Thyroid gland (tissue), 4 donors: ENCODE results near the gene MYOM3. TPM values are rescaled to one million over a fixed set of nuclear protein-coding genes. Genes with fewer than 3 reads are reported as not detected.

ENCODE experiments used
- DNase-seq, 2 donors: peaks; one replicate each; pipeline ENCODE4 v3.0.0-alpha.2; 2019
- H3K27ac ChIP-seq, 3 donors: fragments of 200-600 bp; sonication (generic); 1 replicate in 2 of 3; 2 replicates in 1 of 3; pipeline ENCODE4 v1.5.1; 2016 to 2019; ENCODE audit warnings: mild to moderate bottlenecking in 1 of 3, moderate library complexity in 1 of 3
- H3K27me3 ChIP-seq: fragments of 200-600 bp; sonication (generic); one replicate; pipeline ENCODE4 v1.5.1; 2019
- H3K36me3 ChIP-seq, 2 donors: fragments of 200-600 bp; sonication (generic); one replicate each; pipeline ENCODE4 v1.5.1; 2016 to 2019
- H3K4me1 ChIP-seq, 2 donors: fragments of 200-600 bp; sonication (generic); one replicate each; pipeline ENCODE4 v1.5.1; 2017 to 2019
- H3K4me3 ChIP-seq, 3 donors: fragments of 200-600 bp; sonication (generic); replicated peaks in 1 of 3; 1 replicate in 2 of 3; 2 replicates in 1 of 3; pipeline ENCODE4 v1.5.1; 2016; ENCODE audit warnings: mild to moderate bottlenecking in 1 of 3
- H3K9me3 ChIP-seq: fragments of 200-600 bp; sonication (generic); one replicate; pipeline ENCODE4 v1.5.1; 2017
- POLR2A ChIP-seq, 2 donors: fragments of 450-650 bp; IDR thresholded peaks; one replicate each; pipeline ENCODE4 v1.6.1; 2017; ENCODE audit warnings: antibody characterized with exemption in 2 of 2, mild to moderate bottlenecking in 2 of 2, moderate library complexity in 1 of 2
- WGBS, 2 donors: methylation state at CpG; one replicate each; pipeline ENCODE4 v1.1.5; 2017; 5-methylcytosine and 5-hydroxymethylcytosine counted together
- intact Hi-C: fragments of 100-400 bp; cut with DNase I; formaldehyde crosslinking; loops from one replicate; pipeline ENCODE4 v1.15.1; 2023
- total RNA-seq, 4 donors: library from RNA; depleted of rRNA; stranded (reverse); fragments of >200 nt; gene quantifications; one replicate each; pipeline ENCODE4 v1.2.3, GENCODE V29; 2016
- TF ChIP-seq, protein P1 (sequence below), 6 experiments: fragments of 200-600 bp in 3 of 6; fragments of 450-650 bp in 3 of 6; sonication (generic) in 3 of 6; IDR thresholded peaks; one replicate each; pipeline ENCODE4 v1.5.1; 2016 to 2019; ENCODE audit warnings: antibody characterized with exemption in 6 of 6, mild to moderate bottlenecking in 2 of 6, inconsistent platforms in 1 of 6, moderate library complexity in 1 of 6

Gene MYOM3
- total RNA-seq, 4 donors from 2014 or later = 0.11 to 0.54 TPM; not detected in 2

DNA sequence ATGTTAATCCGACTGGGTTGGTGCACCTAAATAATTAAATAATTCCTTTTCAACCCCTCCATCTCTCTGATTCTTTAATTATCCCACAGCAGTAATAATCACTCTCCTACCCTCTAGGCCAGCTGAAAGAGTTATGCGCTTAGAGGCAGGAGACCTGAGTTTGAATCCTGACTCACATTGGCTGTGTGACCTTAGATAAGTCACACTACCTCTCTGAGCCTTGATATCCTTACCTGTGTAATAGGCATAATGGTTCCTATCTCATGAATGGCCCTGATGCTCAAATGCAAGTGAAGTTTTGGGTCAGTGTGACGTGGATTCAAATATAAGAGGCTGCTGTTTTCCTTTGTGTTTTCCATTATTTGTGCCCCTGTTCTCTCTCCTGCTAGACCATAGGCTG, 8.1 kb downstream of the MYOM3 start:
- Histone ChIP-seq H3K4me1 (peaks cover 0 to 10% of the 10 kb centered on the region in 2 donors), H3K27ac (no peak overlapping the region), H3K4me3 (no peak overlapping the region), H3K36me3 (no peaks in the 10 kb centered on the region), H3K27me3 (no peaks in the 10 kb centered on the region), H3K9me3 (no peaks in the 10 kb centered on the region)
- TF ChIP-seq, protein P1, sequence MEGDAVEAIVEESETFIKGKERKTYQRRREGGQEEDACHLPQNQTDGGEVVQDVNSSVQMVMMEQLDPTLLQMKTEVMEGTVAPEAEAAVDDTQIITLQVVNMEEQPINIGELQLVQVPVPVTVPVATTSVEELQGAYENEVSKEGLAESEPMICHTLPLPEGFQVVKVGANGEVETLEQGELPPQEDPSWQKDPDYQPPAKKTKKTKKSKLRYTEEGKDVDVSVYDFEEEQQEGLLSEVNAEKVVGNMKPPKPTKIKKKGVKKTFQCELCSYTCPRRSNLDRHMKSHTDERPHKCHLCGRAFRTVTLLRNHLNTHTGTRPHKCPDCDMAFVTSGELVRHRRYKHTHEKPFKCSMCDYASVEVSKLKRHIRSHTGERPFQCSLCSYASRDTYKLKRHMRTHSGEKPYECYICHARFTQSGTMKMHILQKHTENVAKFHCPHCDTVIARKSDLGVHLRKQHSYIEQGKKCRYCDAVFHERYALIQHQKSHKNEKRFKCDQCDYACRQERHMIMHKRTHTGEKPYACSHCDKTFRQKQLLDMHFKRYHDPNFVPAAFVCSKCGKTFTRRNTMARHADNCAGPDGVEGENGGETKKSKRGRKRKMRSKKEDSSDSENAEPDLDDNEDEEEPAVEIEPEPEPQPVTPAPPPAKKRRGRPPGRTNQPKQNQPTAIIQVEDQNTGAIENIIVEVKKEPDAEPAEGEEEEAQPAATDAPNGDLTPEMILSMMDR (IDR thresholded peaks at IDR 0.05) = no peak
- no peak for DNase-seq
- WGBS, 2 donors = 93 to 95% methylated on average over 3 of the region's 3 CpGs
- intact Hi-C loops = no loop called here

DNA sequence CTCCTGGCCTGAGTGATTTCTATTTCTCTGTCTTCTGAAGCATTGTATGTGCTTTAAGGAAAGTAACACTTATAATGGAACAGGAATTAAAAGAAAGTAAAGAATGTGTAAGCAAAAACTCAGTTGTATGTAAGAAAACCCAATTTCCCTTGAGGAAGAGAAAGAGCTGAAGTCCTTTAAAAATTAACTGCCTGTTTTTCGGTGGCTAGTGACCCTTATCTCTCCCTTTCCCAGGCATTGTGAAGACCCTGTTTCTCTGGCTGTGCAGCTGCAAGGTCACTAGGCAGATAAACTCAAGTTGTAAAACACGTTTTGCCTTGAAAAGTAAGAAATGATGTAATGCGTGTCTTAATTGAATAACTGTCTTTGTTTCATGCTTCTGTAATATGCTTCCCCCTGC, 8.5 kb downstream of the MYOM3 start:
- H3K27ac ChIP-seq = no peak overlapping the region

DNA sequence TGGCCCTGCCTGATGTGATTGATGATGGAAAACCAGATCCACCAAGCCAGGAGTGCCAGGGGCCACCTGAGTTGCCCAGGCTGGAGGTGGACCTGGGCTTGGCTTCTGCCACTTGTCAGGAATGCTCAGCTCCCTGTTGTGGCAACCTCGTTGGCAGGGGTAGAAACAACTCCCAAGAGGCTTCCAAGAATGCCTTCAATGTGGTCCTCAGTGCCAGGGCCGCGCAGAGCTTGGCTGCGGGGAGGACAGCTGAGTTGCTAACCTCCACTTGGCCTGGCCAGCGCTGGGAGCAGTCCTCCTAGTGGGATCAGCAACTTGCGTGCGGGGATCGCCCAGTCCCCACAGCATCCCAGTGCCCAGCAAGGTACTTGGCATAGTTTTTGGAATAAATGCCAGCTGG, 9.0 kb downstream of the MYOM3 start:
- DNase-seq = peak; percentile 58 to 71
- WGBS, 2 donors = 42 to 60% methylated on average over 8 of the region's 8 CpGs
- H3K27me3 ChIP-seq = no peaks in the 10 kb centered on the region
- intact Hi-C loops = no loop called here
- no peak overlapping the region for H3K27ac ChIP-seq
- no peak overlapping the region for H3K4me3 ChIP-seq
- TF ChIP-seq, protein P1 (IDR thresholded peaks at IDR 0.05) = no peak
- TF ChIP-seq POLR2A (IDR thresholded peaks at IDR 0.05) = no peak
- H3K36me3 ChIP-seq = no peaks in the 10 kb centered on the region
- H3K4me1 ChIP-seq = peaks cover 0 to 5% of the 10 kb centered on the region in 2 donors
- no peaks in the 10 kb centered on the region for H3K9me3 ChIP-seq

More for the DNA sequence above, 8.5 kb downstream of the MYOM3 start:
- no peaks in the 10 kb centered on the region for H3K27me3 ChIP-seq
- TF ChIP-seq, protein P1 (IDR thresholded peaks at IDR 0.05) = no peak
- no peak for TF ChIP-seq POLR2A (IDR thresholded peaks at IDR 0.05)
- no peaks in the 10 kb centered on the region for H3K36me3 ChIP-seq
- no peak overlapping the region for H3K4me3 ChIP-seq
- H3K4me1 ChIP-seq = peaks cover 0 to 8% of the 10 kb centered on the region in 2 donors
- no peaks in the 10 kb centered on the region for H3K9me3 ChIP-seq
- DNase-seq = no peak
- WGBS, 2 donors = 68 to 70% methylated on average over 3 of the region's 3 CpGs
- intact Hi-C loops = no loop called here

DNA sequence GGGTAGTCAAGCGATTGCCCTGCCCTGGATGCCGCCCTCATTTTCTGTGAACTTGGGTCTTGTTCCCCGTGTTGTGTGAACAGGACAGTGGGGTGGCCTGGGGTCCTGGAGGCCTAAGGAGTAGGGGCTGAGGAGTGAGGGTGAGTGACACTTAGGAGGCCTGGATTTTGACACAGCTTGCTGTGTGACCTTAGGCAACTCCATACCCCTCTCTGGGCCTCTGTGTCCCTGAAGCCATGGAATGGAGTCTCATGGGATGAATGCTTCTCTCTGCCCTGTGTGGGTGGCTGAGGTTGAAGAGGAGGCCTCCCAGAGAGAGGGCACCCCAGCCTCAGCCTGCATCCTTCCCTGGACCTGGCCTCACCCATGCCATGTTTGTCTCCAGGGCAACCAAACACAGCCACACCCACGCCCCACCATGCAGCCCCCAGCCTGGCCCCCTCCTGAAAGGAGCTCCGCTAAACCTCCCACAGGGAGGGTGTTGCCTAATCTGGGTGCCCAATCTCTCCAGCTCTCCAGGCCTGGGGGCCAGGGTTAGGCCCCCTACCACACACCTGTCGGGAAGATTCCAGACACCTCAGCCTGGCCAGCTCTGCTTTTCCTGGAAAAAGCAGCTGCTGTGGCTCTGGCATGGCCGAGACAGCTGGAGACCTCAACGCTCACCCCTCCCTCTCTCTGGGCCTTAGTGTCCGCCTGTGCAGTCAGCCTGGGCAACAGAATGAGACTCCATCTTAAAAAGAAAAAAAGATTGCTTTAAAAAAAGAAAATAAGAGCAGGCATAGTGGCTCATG, 9.9 kb downstream of the MYOM3 start:
- Histone ChIP-seq H3K27ac (no peak overlapping the region), H3K4me3 (no peak overlapping the region), H3K36me3 (no peaks in the 10 kb centered on the region), H3K27me3 (no peaks in the 10 kb centered on the region), H3K4me1 (peaks cover 0 to 5% of the 10 kb centered on the region in 2 donors), H3K9me3 (no peaks in the 10 kb centered on the region)
- TF ChIP-seq POLR2A (IDR thresholded peaks at IDR 0.05) = no peak
- TF ChIP-seq, protein P1 (IDR thresholded peaks at IDR 0.05) = no peak
- WGBS, 2 donors = 72 to 81% methylated on average over 9 of the region's 9 CpGs
- intact Hi-C loops = no loop called here
- no peak for DNase-seq

DNA sequence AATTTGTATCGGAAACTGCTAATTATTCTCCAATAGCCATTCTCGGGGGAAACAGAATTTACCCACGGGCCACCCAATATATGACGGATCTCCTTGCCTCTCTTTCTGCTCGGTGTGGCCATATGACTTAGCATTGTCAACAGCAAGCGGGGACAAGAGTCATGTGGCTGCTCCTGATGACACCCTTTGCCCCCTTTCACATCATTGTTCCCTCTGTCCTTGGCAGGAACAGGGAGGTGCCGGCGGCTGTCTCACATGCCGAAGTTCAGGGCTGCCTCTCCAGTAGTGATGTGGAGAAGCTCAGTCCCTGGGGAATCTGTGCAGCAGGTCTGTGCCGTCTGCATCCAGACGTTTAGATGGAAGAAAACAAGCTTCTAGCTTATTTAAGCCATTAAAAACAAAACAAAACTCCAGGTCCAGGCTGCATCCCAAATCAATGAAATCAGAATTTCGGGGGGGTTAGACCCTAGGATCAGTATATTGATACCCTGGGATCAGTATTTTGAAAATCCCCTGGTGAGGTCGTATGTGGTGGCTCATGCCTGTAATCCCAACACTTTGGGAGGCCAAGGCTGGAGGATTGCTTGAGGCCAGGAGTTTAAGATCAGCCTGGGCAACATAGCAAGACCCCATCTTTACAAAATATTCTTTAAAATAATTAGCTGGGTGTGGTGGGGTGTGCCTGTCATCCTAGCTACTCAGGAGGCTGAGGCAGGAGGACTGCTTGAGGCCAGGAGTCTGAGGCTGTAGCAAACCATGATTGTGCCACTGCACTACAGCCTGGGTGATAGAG, 10.8 kb downstream of the MYOM3 start:
- Histone ChIP-seq H3K4me3 (no peak overlapping the region), H3K4me1 (peaks cover 0 to 5% of the 10 kb centered on the region in 2 donors), H3K27ac (no peak overlapping the region), H3K27me3 (no peaks in the 10 kb centered on the region), H3K36me3 (no peaks in the 10 kb centered on the region), H3K9me3 (no peaks in the 10 kb centered on the region)
- intact Hi-C loops = no loop called here
- TF ChIP-seq, protein P1 (IDR thresholded peaks at IDR 0.05) = no peak
- TF ChIP-seq POLR2A (IDR thresholded peaks at IDR 0.05) = no peak
- WGBS, 2 donors = 85% methylated on average over 13 of the region's 13 CpGs
- DNase-seq = no peak
